Measurements from ENCODE around the gene FGFBP1.
"Not testable (repeated sequence)": the region's sequence is repeated elsewhere in the genome, so short reads cannot be mapped to it uniquely, and the experiment has no call there.

The FGFBP1 gene

GRCh38 chr4:15916358-15916757 lies 22.2 kb downstream of the FGFBP1 start:
- not testable (repeated sequence) for H3K9me3 ChIP-seq (ENCODE audit: low read length); H3K27me3 ChIP-seq (ENCODE audit: insufficient read depth, low read length); H3K4me3 ChIP-seq (ENCODE audit: low read length); H2AFZ ChIP-seq (ENCODE audit: low read depth, low read length); H3K4me1 ChIP-seq (ENCODE audit: insufficient read depth, low read length); H3K36me3 ChIP-seq (ENCODE audit: insufficient read depth, low read length)

GRCh38 chr4:15914736-15915135 lies 23.8 kb downstream of the FGFBP1 start:
- H3K27me3 ChIP-seq (ENCODE audit: insufficient read depth, low read length), result peaks cover 3% of the 10 kb centered on the region
- no peaks in the 10 kb centered on the region for H3K4me1 ChIP-seq (ENCODE audit: insufficient read depth, low read length)
- no peaks in the 10 kb centered on the region for H3K36me3 ChIP-seq (ENCODE audit: insufficient read depth, low read length)
- H3K9me3 ChIP-seq (ENCODE audit: low read length), result no peaks in the 10 kb centered on the region
- no peak overlapping the region for H3K4me3 ChIP-seq (ENCODE audit: low read length)
- no peak overlapping the region for H2AFZ ChIP-seq (ENCODE audit: low read depth, low read length)

- H2AFZ ChIP-seq (ENCODE audit: low read depth, low read length), result no peak overlapping the region
- H3K4me1 ChIP-seq (ENCODE audit: insufficient read depth, low read length), result no peaks in the 10 kb centered on the region
- peaks cover 3% of the 10 kb centered on the region for H3K27me3 ChIP-seq (ENCODE audit: insufficient read depth, low read length)
- no peak overlapping the region for H3K4me3 ChIP-seq (ENCODE audit: low read length)
- H3K9me3 ChIP-seq (ENCODE audit: low read length), result no peaks in the 10 kb centered on the region
- H3K36me3 ChIP-seq (ENCODE audit: insufficient read depth, low read length), result no peaks in the 10 kb centered on the region
These were observed 24.2 kb downstream of the FGFBP1 start for GRCh38 chr4:15914291-15914690.

- H2AFZ ChIP-seq (ENCODE audit: low read depth, low read length), result no peak overlapping the region
- H3K27me3 ChIP-seq (ENCODE audit: insufficient read depth, low read length), result peaks cover 3% of the 10 kb centered on the region
- no peak overlapping the region for H3K4me3 ChIP-seq (ENCODE audit: low read length)
- no peaks in the 10 kb centered on the region for H3K4me1 ChIP-seq (ENCODE audit: insufficient read depth, low read length)
- no peaks in the 10 kb centered on the region for H3K9me3 ChIP-seq (ENCODE audit: low read length)
- no peaks in the 10 kb centered on the region for H3K36me3 ChIP-seq (ENCODE audit: insufficient read depth, low read length)
These were observed 24.9 kb downstream of the FGFBP1 start for GRCh38 chr4:15913631-15913970.

- H3K36me3 ChIP-seq (ENCODE audit: insufficient read depth, low read length), result no peaks in the 10 kb centered on the region
- H2AFZ ChIP-seq (ENCODE audit: low read depth, low read length), result no peak overlapping the region
- H3K4me1 ChIP-seq (ENCODE audit: insufficient read depth, low read length), result no peaks in the 10 kb centered on the region
- H3K9me3 ChIP-seq (ENCODE audit: low read length), result no peaks in the 10 kb centered on the region
- peaks cover 3% of the 10 kb centered on the region for H3K27me3 ChIP-seq (ENCODE audit: insufficient read depth, low read length)
- H3K4me3 ChIP-seq (ENCODE audit: low read length), result no peak overlapping the region
These were observed 25.4 kb downstream of the FGFBP1 start for GRCh38 chr4:15912961-15913630.

- no peak overlapping the region for H2AFZ ChIP-seq (ENCODE audit: low read depth, low read length)
- H3K9me3 ChIP-seq (ENCODE audit: low read length), result no peaks in the 10 kb centered on the region
These were observed 26.3 kb downstream of the FGFBP1 start for GRCh38 chr4:15912236-15912635.

GRCh38 chr4:15910155-15910940 lies 28.2 kb downstream of the FGFBP1 start:
- peaks cover 3% of the 10 kb centered on the region for H3K27me3 ChIP-seq (ENCODE audit: insufficient read depth, low read length)
- no peaks in the 10 kb centered on the region for H3K9me3 ChIP-seq (ENCODE audit: low read length)
- no peak overlapping the region for H3K4me3 ChIP-seq (ENCODE audit: low read length)
- no peaks in the 10 kb centered on the region for H3K36me3 ChIP-seq (ENCODE audit: insufficient read depth, low read length)
- H2AFZ ChIP-seq (ENCODE audit: low read depth, low read length), result no peak overlapping the region
- H3K4me1 ChIP-seq (ENCODE audit: insufficient read depth, low read length), result no peaks in the 10 kb centered on the region

More at GRCh38 chr4:15912236-15912635, 26.3 kb downstream of the FGFBP1 start:
- H3K36me3 ChIP-seq (ENCODE audit: insufficient read depth, low read length), result no peaks in the 10 kb centered on the region
- peaks cover 3% of the 10 kb centered on the region for H3K27me3 ChIP-seq (ENCODE audit: insufficient read depth, low read length)
- no peaks in the 10 kb centered on the region for H3K4me1 ChIP-seq (ENCODE audit: insufficient read depth, low read length)
- H3K4me3 ChIP-seq (ENCODE audit: low read length), result no peak overlapping the region

GRCh38 chr4:15907430-15907829 lies 31.1 kb downstream of the FGFBP1 start:
- Histone ChIP-seq H3K36me3 (ENCODE audit: insufficient read depth, low read length) (no peaks in the 10 kb centered on the region), H2AFZ (ENCODE audit: low read depth, low read length) (no peak overlapping the region), H3K27me3 (ENCODE audit: insufficient read depth, low read length) (peaks cover 3% of the 10 kb centered on the region), H3K9me3 (ENCODE audit: low read length) (no peaks in the 10 kb centered on the region), H3K4me1 (ENCODE audit: insufficient read depth, low read length) (no peaks in the 10 kb centered on the region), H3K4me3 (ENCODE audit: low read length) (no peak overlapping the region)

- Histone ChIP-seq H3K27me3 (ENCODE audit: insufficient read depth, low read length) (peaks cover 3% of the 10 kb centered on the region), H3K9me3 (ENCODE audit: low read length) (no peaks in the 10 kb centered on the region), H2AFZ (ENCODE audit: low read depth, low read length) (no peak overlapping the region), H3K4me3 (ENCODE audit: low read length) (no peak overlapping the region), H3K36me3 (ENCODE audit: insufficient read depth, low read length) (no peaks in the 10 kb centered on the region), H3K4me1 (ENCODE audit: insufficient read depth, low read length) (no peaks in the 10 kb centered on the region)
These were observed 32.5 kb downstream of the FGFBP1 start for GRCh38 chr4:15906020-15906443.

- Histone ChIP-seq H3K4me3 (ENCODE audit: low read length) (no peak overlapping the region), H3K4me1 (ENCODE audit: insufficient read depth, low read length) (no peaks in the 10 kb centered on the region), H3K9me3 (ENCODE audit: low read length) (no peaks in the 10 kb centered on the region), H3K27me3 (ENCODE audit: insufficient read depth, low read length) (no peaks in the 10 kb centered on the region), H2AFZ (ENCODE audit: low read depth, low read length) (no peak overlapping the region), H3K36me3 (ENCODE audit: insufficient read depth, low read length) (no peaks in the 10 kb centered on the region)
These were observed 35.8 kb downstream of the FGFBP1 start for GRCh38 chr4:15902746-15903145.

- Histone ChIP-seq H3K9me3 (ENCODE audit: low read length) (no peaks in the 10 kb centered on the region), H2AFZ (ENCODE audit: low read depth, low read length) (no peak overlapping the region), H3K36me3 (ENCODE audit: insufficient read depth, low read length) (no peaks in the 10 kb centered on the region), H3K4me1 (ENCODE audit: insufficient read depth, low read length) (no peaks in the 10 kb centered on the region), H3K27me3 (ENCODE audit: insufficient read depth, low read length) (no peaks in the 10 kb centered on the region), H3K4me3 (ENCODE audit: low read length) (no peak overlapping the region)
These were observed 36.5 kb downstream of the FGFBP1 start for GRCh38 chr4:15901998-15902397.

- no peak overlapping the region for H3K4me3 ChIP-seq (ENCODE audit: low read length)
- H3K27me3 ChIP-seq (ENCODE audit: insufficient read depth, low read length), result no peaks in the 10 kb centered on the region
- H3K9me3 ChIP-seq (ENCODE audit: low read length), result no peaks in the 10 kb centered on the region
- no peaks in the 10 kb centered on the region for H3K36me3 ChIP-seq (ENCODE audit: insufficient read depth, low read length)
- H2AFZ ChIP-seq (ENCODE audit: low read depth, low read length), result no peak overlapping the region
- H3K4me1 ChIP-seq (ENCODE audit: insufficient read depth, low read length), result no peaks in the 10 kb centered on the region
These were observed 37.5 kb downstream of the FGFBP1 start for GRCh38 chr4:15901007-15901406.

- Histone ChIP-seq H3K36me3 (ENCODE audit: insufficient read depth, low read length) (no peaks in the 10 kb centered on the region), H3K4me1 (ENCODE audit: insufficient read depth, low read length) (no peaks in the 10 kb centered on the region)
These were observed 39.0 kb downstream of the FGFBP1 start for GRCh38 chr4:15899511-15899910.

More at GRCh38 chr4:15899511-15899910, 39.0 kb downstream of the FGFBP1 start:
- no peak overlapping the region for H3K4me3 ChIP-seq (ENCODE audit: low read length)
- H2AFZ ChIP-seq (ENCODE audit: low read depth, low read length), result no peak overlapping the region
- no peaks in the 10 kb centered on the region for H3K9me3 ChIP-seq (ENCODE audit: low read length)
- no peaks in the 10 kb centered on the region for H3K27me3 ChIP-seq (ENCODE audit: insufficient read depth, low read length)
